GM12872 (cell line): ENCODE data around the gene METTL21A.

Experiments
- TF ChIP-seq, protein P1 (sequence below): IDR thresholded peaks from 3 replicates; pipeline ENCODE4 v1.5.1; 2011; ENCODE audit warnings: low read depth, mild to moderate bottlenecking, low read length, moderate library complexity; ENCODE audit not compliant: insufficient read depth

Gene METTL21A

DNA sequence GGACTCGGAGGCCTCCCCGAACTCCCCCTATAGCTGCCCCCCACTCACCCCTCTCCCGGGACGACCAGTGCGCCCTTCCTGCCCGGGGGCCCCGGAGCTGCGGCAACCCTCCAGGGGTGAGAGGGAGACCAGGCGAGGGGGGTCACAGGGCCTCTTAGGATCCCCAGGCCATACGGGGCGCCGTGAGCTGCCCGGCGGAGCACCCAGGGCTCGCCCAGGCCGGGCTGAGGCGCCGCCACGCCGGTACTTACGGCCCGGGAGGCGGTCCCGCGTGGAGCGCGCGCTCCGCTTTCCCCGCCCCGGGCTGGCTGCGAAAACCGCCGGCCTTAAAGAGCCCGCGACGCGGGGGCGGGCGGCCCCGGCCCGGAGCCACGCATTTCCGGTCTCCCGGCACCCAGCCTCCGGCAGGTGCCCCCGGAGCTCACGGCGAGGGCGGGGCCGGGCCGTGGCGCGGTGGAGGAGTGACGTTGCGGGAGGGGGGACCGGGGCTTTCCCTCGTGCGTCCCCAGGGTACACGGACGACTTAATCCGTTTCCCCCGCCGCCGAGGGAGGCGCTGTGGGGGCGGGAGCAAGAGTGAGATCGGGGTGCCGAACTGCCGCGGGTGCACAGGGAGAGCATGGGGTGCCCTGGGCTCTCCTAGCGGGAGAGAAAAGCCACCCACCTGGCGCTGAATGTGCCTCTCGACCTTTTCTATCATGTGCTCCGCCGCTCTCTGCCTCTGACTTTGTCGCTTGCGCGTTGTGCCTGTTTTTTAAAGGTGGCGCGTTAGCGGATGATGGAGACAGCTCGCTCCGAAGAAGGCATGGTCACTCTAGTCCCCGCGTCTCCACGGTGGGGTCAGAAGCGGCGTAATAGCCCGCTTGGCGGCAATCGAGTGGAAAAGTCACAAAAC, at the start of gene METTL21A:
Gene METTL21A (minus strand): TSS at position 381 of the 894 bp plus-strand sequence. CDS start 1,019 bp downstream, outside the sequence.
- TF ChIP-seq, protein P1, sequence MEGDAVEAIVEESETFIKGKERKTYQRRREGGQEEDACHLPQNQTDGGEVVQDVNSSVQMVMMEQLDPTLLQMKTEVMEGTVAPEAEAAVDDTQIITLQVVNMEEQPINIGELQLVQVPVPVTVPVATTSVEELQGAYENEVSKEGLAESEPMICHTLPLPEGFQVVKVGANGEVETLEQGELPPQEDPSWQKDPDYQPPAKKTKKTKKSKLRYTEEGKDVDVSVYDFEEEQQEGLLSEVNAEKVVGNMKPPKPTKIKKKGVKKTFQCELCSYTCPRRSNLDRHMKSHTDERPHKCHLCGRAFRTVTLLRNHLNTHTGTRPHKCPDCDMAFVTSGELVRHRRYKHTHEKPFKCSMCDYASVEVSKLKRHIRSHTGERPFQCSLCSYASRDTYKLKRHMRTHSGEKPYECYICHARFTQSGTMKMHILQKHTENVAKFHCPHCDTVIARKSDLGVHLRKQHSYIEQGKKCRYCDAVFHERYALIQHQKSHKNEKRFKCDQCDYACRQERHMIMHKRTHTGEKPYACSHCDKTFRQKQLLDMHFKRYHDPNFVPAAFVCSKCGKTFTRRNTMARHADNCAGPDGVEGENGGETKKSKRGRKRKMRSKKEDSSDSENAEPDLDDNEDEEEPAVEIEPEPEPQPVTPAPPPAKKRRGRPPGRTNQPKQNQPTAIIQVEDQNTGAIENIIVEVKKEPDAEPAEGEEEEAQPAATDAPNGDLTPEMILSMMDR: peak; percentile 61

DNA sequence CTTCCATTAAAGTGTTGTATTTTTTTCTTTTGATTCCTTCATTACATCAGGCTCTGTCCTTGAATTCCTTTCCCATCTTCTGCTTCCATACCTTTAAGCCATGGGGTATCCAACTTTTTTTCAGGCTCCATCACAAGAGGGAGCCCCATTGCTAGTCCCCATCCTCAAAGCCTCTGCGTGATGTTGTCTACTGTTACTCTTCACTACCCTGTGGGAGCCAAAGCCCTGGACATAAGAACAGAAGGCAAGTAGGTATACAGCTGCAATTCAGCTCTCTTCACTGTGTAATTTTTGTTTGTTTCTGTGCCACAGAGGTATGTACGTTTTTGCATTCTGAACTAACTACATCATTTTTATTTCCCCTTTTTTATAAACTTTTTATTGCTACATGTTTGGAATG, 49.6 kb upstream of the METTL21A start:
- TF ChIP-seq, protein P1: no peak

DNA sequence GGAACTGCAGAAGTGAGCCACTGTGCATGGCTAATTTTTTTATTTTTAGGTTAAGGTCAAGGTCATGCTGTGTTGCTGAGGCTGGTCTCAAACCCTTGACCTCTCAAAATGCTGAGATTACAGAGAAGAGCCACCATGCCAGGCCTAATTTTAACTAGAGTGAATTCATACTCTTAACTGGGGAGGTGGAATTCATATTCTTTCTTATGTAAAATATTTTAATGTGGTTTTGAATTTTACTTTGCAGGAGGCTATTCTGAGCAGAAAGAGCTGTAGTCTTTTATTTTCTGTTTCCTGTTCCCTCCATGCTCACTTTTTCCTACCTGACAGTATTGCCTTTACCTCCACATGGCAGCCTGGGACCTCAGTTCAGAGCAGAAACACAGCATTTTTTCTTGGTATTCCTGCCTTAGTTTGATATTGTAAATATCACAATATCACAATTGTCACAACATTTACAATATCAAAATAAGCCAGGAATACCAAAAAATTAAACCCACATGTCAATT, 49.1 kb upstream of the METTL21A start:
- TF ChIP-seq, protein P1: no peak

DNA sequence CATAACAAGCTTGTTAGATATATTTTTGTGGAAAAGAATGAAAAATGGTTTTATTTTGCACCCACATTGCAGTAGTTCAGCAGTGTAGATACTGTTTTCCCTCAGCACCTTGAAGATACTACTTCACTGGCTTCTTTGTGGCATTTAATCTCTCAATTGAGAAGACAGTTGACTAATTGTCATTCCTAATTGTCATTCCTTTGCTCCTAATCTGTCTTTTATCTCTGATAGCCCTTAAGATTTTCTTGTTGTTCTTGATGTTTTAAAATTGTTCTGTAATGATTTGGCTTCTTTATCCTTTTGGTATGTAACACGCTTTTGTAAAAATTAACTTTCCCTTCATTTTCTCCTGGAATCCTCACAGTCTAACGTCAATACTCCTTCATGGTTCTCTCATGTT, 48.2 kb upstream of the METTL21A start:
- TF ChIP-seq, protein P1: no peak

DNA sequence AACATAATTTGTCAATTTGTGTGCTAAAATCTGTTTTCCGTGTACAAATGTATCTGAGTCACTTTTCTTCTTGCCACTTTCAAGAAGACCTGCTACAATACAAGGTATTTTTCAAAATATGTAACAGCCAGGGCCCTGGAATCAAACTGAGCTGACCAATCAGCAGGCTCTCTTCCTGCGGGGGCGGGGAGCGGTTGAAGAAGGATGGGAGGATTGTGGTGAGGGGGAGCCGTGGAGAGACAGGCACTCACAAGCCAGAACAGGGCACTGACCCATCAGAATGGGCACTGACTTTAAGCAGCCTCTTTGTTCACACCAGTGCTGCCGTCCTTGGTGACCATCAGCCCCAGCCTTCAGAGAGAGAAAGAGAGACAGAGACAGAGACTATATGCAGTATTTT, 45.7 kb upstream of the METTL21A start:
- TF ChIP-seq, protein P1: no peak

DNA sequence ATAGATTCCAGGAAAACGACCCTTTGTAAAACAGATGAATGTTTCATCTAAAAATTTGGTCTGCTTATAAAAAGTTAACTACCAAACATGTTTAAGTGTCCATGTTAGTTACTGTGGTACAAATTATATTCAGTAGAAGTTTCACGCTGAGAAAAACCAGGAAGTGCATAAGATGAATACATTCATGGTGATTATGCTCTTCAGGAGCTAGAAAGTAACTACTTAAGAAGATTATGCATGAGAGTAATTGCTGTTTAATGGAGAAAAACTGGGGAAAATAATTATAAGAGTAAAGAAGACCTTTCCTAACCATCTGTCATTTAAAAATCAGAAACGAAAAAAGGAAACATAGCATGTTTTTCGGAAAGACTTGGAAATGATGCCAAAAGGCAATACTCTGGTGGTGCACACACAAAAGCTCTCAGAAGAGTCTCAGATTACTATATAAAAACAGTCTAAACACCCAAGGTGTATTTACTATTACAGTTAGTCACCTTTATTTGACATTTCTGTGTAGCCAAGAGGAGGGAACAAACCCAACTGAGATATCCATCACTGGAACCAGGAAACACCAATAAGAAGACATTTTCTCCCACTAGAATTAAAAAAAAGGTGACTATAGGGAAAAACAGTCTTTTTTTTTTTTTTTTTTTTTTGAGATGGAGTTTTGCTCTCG, 38.8 kb upstream of the METTL21A start:
- TF ChIP-seq, protein P1: no peak

DNA sequence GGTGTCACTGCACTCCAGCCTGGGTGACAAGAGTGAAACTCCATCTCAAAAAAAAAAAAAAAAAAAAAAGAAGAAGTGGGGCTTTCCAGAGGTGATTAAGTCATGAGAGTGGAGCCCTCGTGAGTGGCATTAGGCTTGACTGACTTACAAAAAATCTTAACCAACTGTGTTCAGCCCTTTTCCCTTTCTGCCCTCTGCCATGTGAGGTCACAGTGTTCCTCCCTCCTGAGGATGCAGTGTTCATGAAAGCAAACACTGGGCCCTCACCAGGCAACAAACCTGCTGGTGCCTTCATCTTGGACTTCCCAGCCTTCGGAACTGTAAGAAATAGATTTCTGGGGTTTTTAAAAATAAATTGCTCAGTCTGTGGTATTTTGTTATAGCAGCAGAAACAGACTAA, 37.0 kb upstream of the METTL21A start:
- TF ChIP-seq, protein P1: no peak
